KMS-11 (cell line): ENCODE results near the gene MST1.

Source experiments
- H2AFZ ChIP-seq: fragments of 200-600 bp; sonication (generic); 2 replicates; pipeline ENCODE4 v1.6.1; 2016; ENCODE audit warnings: antibody characterized with exemption, mixed run types, low read depth
- H3K27ac ChIP-seq: fragments of 200-600 bp; sonication (generic); 2 replicates; pipeline ENCODE4 v1.6.1; 2016; ENCODE audit warnings: mild to moderate bottlenecking, mixed run types
- H3K27me3 ChIP-seq: fragments of 200-600 bp; sonication (generic); 2 replicates; pipeline ENCODE4 v1.6.1; 2017; ENCODE audit warnings: mild to moderate bottlenecking, low read depth, mixed run types, moderate library complexity; ENCODE audit not compliant: insufficient read depth
- H3K36me3 ChIP-seq: fragments of 200-600 bp; sonication (generic); 2 replicates; pipeline ENCODE4 v1.6.1; 2017; ENCODE audit warnings: mild to moderate bottlenecking, mixed run types; ENCODE audit not compliant: insufficient read depth
- H3K4me1 ChIP-seq: fragments of 200-600 bp; sonication (generic); 2 replicates; pipeline ENCODE4 v1.6.1; 2016; ENCODE audit warnings: mild to moderate bottlenecking, low read depth, mixed run types; ENCODE audit not compliant: poor library complexity, severe bottlenecking
- H3K4me2 ChIP-seq: fragments of 200-600 bp; sonication (generic); 2 replicates; pipeline ENCODE4 v1.7.0; 2016; ENCODE audit warnings: mild to moderate bottlenecking, mixed run types
- H3K4me3 ChIP-seq: fragments of 200-600 bp; sonication (generic); IDR thresholded peaks from 2 replicates; pipeline ENCODE4 v1.6.1; 2017; ENCODE audit warnings: low read depth, low read length, mixed read lengths; ENCODE audit not compliant: insufficient read depth
- H3K79me2 ChIP-seq: fragments of 200-600 bp; sonication (generic); 2 replicates; pipeline ENCODE4 v1.6.1; 2016; ENCODE audit warnings: low read depth, mixed run types; ENCODE audit not compliant: insufficient read depth
- H3K9ac ChIP-seq: fragments of 200-600 bp; sonication (generic); 2 replicates; pipeline ENCODE4 v1.6.1; 2016; ENCODE audit warnings: mild to moderate bottlenecking, mixed run types
- H4K20me1 ChIP-seq: fragments of 200-600 bp; sonication (generic); 2 replicates; pipeline ENCODE4 v1.6.1; 2016; ENCODE audit warnings: mild to moderate bottlenecking, mixed run types; ENCODE audit not compliant: insufficient read depth
- TF ChIP-seq, protein P1 (sequence below): fragments of 200-600 bp; sonication (generic); conservative IDR thresholded peaks from 2 replicates; pipeline ENCODE4 v1.6.1; 2017; ENCODE audit warnings: low read depth, mild to moderate bottlenecking, antibody characterized with exemption, low read length, moderate library complexity, mixed read lengths

MST1 gene

DNA sequence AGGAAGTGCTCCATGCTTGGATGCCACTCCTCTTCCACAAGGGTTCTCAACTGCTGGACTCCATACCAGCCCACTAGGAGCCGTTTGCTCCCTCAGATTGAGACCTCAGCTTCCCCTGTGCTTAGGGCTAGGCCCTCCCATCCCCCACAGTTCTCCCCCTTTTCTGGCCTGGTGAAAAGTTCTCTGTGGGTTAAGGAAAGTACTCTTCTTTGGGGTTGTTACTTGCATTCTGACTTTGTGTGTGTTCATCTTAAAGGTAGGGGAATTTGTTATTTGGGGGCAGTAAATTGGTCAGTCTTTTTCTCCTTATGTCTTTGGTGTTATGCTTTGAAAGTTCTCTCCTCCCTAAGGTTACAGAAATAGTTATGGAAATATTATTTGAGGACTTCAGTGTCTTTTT, 39.1 kb downstream of the MST1 start:
- TF ChIP-seq, protein P1, sequence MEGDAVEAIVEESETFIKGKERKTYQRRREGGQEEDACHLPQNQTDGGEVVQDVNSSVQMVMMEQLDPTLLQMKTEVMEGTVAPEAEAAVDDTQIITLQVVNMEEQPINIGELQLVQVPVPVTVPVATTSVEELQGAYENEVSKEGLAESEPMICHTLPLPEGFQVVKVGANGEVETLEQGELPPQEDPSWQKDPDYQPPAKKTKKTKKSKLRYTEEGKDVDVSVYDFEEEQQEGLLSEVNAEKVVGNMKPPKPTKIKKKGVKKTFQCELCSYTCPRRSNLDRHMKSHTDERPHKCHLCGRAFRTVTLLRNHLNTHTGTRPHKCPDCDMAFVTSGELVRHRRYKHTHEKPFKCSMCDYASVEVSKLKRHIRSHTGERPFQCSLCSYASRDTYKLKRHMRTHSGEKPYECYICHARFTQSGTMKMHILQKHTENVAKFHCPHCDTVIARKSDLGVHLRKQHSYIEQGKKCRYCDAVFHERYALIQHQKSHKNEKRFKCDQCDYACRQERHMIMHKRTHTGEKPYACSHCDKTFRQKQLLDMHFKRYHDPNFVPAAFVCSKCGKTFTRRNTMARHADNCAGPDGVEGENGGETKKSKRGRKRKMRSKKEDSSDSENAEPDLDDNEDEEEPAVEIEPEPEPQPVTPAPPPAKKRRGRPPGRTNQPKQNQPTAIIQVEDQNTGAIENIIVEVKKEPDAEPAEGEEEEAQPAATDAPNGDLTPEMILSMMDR, result no peak
- H3K36me3 ChIP-seq, result no peaks in the 10 kb centered on the region
- no peaks in the 10 kb centered on the region for H4K20me1 ChIP-seq
- H3K4me1 ChIP-seq, result peaks cover 5% of the 10 kb centered on the region
- no peaks in the 10 kb centered on the region for H3K79me2 ChIP-seq
- H3K9ac ChIP-seq, result no peak overlapping the region
- H3K27me3 ChIP-seq, result no peaks in the 10 kb centered on the region
- no peak overlapping the region for H2AFZ ChIP-seq
- H3K4me3 ChIP-seq, result no peak overlapping the region
- H3K27ac ChIP-seq, result no peak overlapping the region
- H3K4me2 ChIP-seq, result no peak overlapping the region

DNA sequence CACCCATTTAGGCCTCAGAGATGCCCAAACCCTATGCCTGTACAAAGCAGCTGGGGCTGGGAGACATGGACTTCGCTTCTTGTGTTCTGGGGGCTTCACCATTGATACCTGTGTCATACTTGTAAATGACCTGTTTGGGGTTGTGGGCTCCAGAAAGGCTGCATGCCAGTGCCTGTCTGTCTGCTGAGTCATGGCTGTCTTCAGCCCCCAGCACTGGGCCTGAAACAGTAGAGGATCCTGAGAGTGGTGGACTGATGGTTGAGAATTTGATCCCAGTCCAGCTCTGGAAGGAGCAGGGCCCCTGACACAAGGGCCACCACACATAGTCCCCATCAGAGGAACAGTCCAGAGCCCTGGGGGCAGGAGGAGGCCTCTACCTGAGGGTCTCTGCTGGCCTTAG, 39.7 kb downstream of the MST1 start:
- no peak overlapping the region for H3K4me3 ChIP-seq
- peaks cover under 1% of the 10 kb centered on the region for H3K4me1 ChIP-seq
- TF ChIP-seq, protein P1, result no peak
- no peaks in the 10 kb centered on the region for H3K36me3 ChIP-seq
- no peaks in the 10 kb centered on the region for H3K27me3 ChIP-seq
- no peaks in the 10 kb centered on the region for H3K79me2 ChIP-seq
- H4K20me1 ChIP-seq, result no peaks in the 10 kb centered on the region
- H3K4me2 ChIP-seq, result no peak overlapping the region
- H3K27ac ChIP-seq, result no peak overlapping the region
- no peak overlapping the region for H3K9ac ChIP-seq
- no peak overlapping the region for H2AFZ ChIP-seq

DNA sequence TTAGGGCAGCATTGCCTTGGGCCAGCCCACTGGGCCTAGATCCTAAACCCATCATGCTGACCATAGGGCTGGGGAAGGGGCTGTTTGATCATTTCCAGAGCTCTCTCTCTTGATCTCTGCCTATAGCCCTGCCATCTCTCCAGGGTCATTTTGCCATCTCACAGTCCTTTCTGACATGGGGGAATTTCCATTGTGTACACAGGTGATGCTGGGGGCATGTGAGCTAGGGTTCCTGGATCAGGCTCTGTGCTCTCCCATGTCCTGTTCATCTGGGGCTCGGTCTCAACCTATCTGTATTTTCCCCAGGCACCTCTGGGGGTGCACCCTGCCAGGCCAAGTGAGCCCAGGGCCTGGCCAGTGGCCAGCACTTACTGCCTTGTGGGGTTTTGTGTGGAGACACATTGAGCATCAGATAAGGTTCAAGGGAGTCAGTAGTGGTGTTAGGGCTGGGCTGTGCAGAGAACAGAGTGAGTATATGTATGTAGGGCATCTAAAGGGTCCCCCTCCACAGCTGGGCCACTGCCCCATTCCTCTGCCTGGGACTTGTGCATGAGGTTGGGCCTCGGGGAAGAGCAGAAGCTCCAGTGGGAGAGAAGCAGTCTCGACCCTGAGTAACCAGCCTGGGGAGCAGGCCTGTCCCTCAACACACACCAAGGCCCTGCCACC, 40.8 kb downstream of the MST1 start:
- Histone ChIP-seq H3K4me3 (no peak overlapping the region), H4K20me1 (no peaks in the 10 kb centered on the region), H3K27ac (no peak overlapping the region), H2AFZ (no peak overlapping the region), H3K4me2 (no peak overlapping the region), H3K4me1 (no peaks in the 10 kb centered on the region), H3K9ac (no peak overlapping the region), H3K27me3 (no peaks in the 10 kb centered on the region), H3K79me2 (no peaks in the 10 kb centered on the region), H3K36me3 (no peaks in the 10 kb centered on the region)
- TF ChIP-seq, protein P1, result no peak

DNA sequence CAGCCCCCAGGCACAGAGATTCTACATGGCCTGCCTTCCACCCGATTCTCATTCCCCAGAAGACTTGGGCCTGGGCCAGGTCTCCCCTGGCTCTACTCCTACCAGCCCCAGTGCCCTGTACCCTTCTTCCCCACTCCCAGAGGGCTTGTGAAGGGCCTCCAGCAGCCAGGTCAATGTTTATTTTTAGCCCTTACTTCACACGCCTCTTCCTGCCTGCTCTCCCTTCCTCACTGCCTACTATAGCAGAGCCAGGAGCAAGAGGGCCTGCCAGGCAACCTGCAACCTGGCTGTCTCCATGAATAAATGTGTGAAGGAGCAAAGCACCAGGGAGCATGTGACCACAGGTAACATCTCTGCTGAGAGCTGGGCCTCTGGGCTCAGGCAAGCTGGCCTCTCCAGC, 41.5 kb downstream of the MST1 start:
- no peaks in the 10 kb centered on the region for H4K20me1 ChIP-seq
- H2AFZ ChIP-seq, result no peak overlapping the region
- no peak overlapping the region for H3K9ac ChIP-seq
- no peak overlapping the region for H3K27ac ChIP-seq
- no peaks in the 10 kb centered on the region for H3K79me2 ChIP-seq
- no peaks in the 10 kb centered on the region for H3K4me1 ChIP-seq
- H3K4me2 ChIP-seq, result no peak overlapping the region
- no peak overlapping the region for H3K4me3 ChIP-seq
- no peaks in the 10 kb centered on the region for H3K36me3 ChIP-seq
- no peaks in the 10 kb centered on the region for H3K27me3 ChIP-seq
- TF ChIP-seq, protein P1, result no peak
